Fibroblast of lung (primary cell): ENCODE measurements around the gene IPP. TPM values are rescaled to one million over a fixed set of nuclear protein-coding genes. Genes with fewer than 3 reads are reported as not detected.
A peak's percentile ranks its signal among the peaks of the same experiment; 100 is the strongest.
"Not testable (repeated sequence)": the region's sequence is repeated elsewhere in the genome, so short reads cannot be mapped to it uniquely, and the experiment has no call there.

Experiments
- DNase-seq, 2 donors: peaks; one replicate each; pipeline versions ENCODE4 v3.0.0 to v3.0.0-alpha.2; 2010; ENCODE audit warnings: low read depth in 2 of 2
- H2AFZ ChIP-seq: 2 replicates; pipeline ENCODE4 v1.5.1; 2012; ENCODE audit warnings: low read length, control low read depth, inconsistent platforms
- H3K27ac ChIP-seq: 2 replicates; pipeline ENCODE4 v1.5.1; 2011; ENCODE audit warnings: low read length, control low read depth; ENCODE audit not compliant: insufficient read depth
- H3K27me3 ChIP-seq: 2 replicates; pipeline ENCODE4 v1.5.1; 2011; ENCODE audit warnings: mild to moderate bottlenecking, low read length; ENCODE audit not compliant: control insufficient read depth, insufficient read depth
- H3K36me3 ChIP-seq: 2 replicates; pipeline ENCODE4 v1.5.1; 2011; ENCODE audit warnings: low read length; ENCODE audit not compliant: control insufficient read depth, insufficient read depth
- H3K4me1 ChIP-seq: 2 replicates; pipeline ENCODE4 v1.5.1; 2011; ENCODE audit warnings: low read length; ENCODE audit not compliant: control insufficient read depth, insufficient read depth; ENCODE audit errors: extremely low read depth
- H3K4me2 ChIP-seq: 2 replicates; pipeline ENCODE4 v1.5.1; 2011; ENCODE audit warnings: low read length, control low read depth; ENCODE audit not compliant: insufficient read depth; ENCODE audit errors: extremely low read depth
- H3K4me3 ChIP-seq, 4 experiments: fragments of 200-600 bp in 1 of 4; sonication (generic) in 1 of 4; replicated peaks in 1 of 4; 2 replicates each; pipeline ENCODE4 v1.5.1; 2011 to 2016; ENCODE audit warnings: low read length in 4 of 4, low read depth in 3 of 4, mild to moderate bottlenecking in 3 of 4, control low read depth in 2 of 4, inconsistent platforms in 1 of 4, mixed read lengths in 1 of 4; ENCODE audit not compliant: insufficient read depth in 1 of 4; ENCODE audit errors: control extremely low read depth in 1 of 4
- H3K79me2 ChIP-seq: 2 replicates; pipeline ENCODE4 v1.5.1; 2012; ENCODE audit warnings: mild to moderate bottlenecking, low read length, inconsistent platforms; ENCODE audit not compliant: control insufficient read depth, insufficient read depth
- H3K9ac ChIP-seq: 2 replicates; pipeline ENCODE4 v1.5.1; 2011; ENCODE audit warnings: mild to moderate bottlenecking, low read length, control low read depth; ENCODE audit not compliant: insufficient read depth
- H3K9me3 ChIP-seq: 2 replicates; pipeline ENCODE4 v1.5.1; 2012; ENCODE audit warnings: low read depth, low read length; ENCODE audit not compliant: control insufficient read depth, insufficient read depth
- H4K20me1 ChIP-seq: 2 replicates; pipeline ENCODE4 v1.5.1; 2011; ENCODE audit warnings: low read length; ENCODE audit not compliant: control insufficient read depth, insufficient read depth; ENCODE audit errors: extremely low read depth
- EZH2 ChIP-seq: IDR thresholded peaks from 2 replicates; pipeline ENCODE4 v1.5.1; 2012; ENCODE audit warnings: low read length, control low read depth, mild to moderate bottlenecking; ENCODE audit errors: missing control alignments
- polyA plus RNA-seq, 2 donors: library from polyadenylated mRNA; depleted of rRNA in 1 of 2; stranded (reverse) in 1 of 2; unstranded in 1 of 2; fragments of >200 nt; gene quantifications; 2 replicates each; pipeline ENCODE4 v1.2.1, GENCODE V29; 2011 to 2012; ENCODE audit warnings: missing spikeins in 1 of 2
- total RNA-seq: library from RNA; depleted of rRNA; stranded (reverse); fragments of >200 nt; gene quantifications from 2 replicates; pipeline ENCODE4 v1.2.1, GENCODE V29; 2014
- TF ChIP-seq, protein P1 (sequence below), 2 donors: IDR thresholded peaks in 1 of 2; conservative IDR thresholded peaks in 1 of 2; 1 replicate in 1 of 2; 2 replicates in 1 of 2; pipeline ENCODE4 v1.5.1; 2011 to 2012; ENCODE audit warnings: low read length in 2 of 2, control low read depth in 1 of 2, inconsistent platforms in 1 of 2, low read depth in 1 of 2, mild to moderate bottlenecking in 1 of 2

Gene IPP
- total and polyA plus RNA-seq, 2 donors (not counting 1 experiment from before 2014, with no cell fraction given): 11.0 to 15.2 TPM

- DNase-seq: no peak
- H3K27me3 ChIP-seq: no peaks in the 10 kb centered on the region
- no peak overlapping the region for H2AFZ ChIP-seq
- no peak for TF ChIP-seq EZH2
- TF ChIP-seq, protein P1, sequence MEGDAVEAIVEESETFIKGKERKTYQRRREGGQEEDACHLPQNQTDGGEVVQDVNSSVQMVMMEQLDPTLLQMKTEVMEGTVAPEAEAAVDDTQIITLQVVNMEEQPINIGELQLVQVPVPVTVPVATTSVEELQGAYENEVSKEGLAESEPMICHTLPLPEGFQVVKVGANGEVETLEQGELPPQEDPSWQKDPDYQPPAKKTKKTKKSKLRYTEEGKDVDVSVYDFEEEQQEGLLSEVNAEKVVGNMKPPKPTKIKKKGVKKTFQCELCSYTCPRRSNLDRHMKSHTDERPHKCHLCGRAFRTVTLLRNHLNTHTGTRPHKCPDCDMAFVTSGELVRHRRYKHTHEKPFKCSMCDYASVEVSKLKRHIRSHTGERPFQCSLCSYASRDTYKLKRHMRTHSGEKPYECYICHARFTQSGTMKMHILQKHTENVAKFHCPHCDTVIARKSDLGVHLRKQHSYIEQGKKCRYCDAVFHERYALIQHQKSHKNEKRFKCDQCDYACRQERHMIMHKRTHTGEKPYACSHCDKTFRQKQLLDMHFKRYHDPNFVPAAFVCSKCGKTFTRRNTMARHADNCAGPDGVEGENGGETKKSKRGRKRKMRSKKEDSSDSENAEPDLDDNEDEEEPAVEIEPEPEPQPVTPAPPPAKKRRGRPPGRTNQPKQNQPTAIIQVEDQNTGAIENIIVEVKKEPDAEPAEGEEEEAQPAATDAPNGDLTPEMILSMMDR (conservative IDR thresholded peaks at IDR 0.05 in 1 of 2, IDR thresholded peaks at IDR 0.05 in 1 of 2; ENCODE audit: low read depth in 1 of 2, low read length in 2 of 2): no peak
- peaks cover 3% of the 10 kb centered on the region for H3K4me1 ChIP-seq
- no peaks in the 10 kb centered on the region for H4K20me1 ChIP-seq
- H3K9me3 ChIP-seq: no peaks in the 10 kb centered on the region
- no peak overlapping the region for H3K9ac ChIP-seq
- H3K79me2 ChIP-seq: no peaks in the 10 kb centered on the region
- no peak overlapping the region for H3K4me3 ChIP-seq
- H3K4me2 ChIP-seq: no peak overlapping the region
- peaks cover 2% of the 10 kb centered on the region for H3K36me3 ChIP-seq
- H3K27ac ChIP-seq: no peak overlapping the region
These were observed 32.2 kb downstream of the IPP start for GRCh38 chr1:45718289-45718688.

- not testable (repeated sequence) for H3K9ac ChIP-seq, H3K27me3 ChIP-seq, H3K27ac ChIP-seq, H3K4me1 ChIP-seq, H3K79me2 ChIP-seq, H4K20me1 ChIP-seq, H3K36me3 ChIP-seq, H3K4me2 ChIP-seq, H3K9me3 ChIP-seq, H2AFZ ChIP-seq, H3K4me3 ChIP-seq
- DNase-seq: peak in 1 of 2 donors; percentile 3
These were observed 33.1 kb downstream of the IPP start for GRCh38 chr1:45717386-45717785.

DNA sequence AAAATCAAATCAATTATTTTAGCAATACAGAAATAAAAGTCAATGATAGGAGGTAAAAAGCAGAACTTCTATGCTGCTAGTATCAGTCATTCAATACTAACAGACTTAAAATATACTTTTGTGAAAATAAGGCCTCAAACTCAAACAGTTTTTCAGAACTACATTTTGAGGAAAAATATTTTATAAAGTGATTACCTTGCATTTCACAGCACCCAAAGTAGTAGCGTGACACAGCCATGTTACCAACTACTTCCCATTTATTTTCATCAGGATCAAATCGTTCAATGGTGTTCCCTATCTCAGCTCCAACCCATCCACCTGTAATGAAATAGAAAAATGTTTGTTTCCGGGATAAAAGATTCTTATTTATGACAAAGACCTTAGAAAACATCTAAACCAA lies 33.8 kb downstream of the IPP start:
- peaks cover 2% of the 10 kb centered on the region for H3K36me3 ChIP-seq
- H3K9ac ChIP-seq: no peak overlapping the region

More for the DNA sequence above, 33.8 kb downstream of the IPP start:
- no peaks in the 10 kb centered on the region for H3K9me3 ChIP-seq
- H4K20me1 ChIP-seq: no peaks in the 10 kb centered on the region
- TF ChIP-seq, protein P1 (conservative IDR thresholded peaks at IDR 0.05 in 1 of 2, IDR thresholded peaks at IDR 0.05 in 1 of 2; ENCODE audit: low read depth in 1 of 2, low read length in 2 of 2): no peak
- no peak for TF ChIP-seq EZH2
- H2AFZ ChIP-seq: no peak overlapping the region
- H3K27ac ChIP-seq: no peak overlapping the region
- no peak overlapping the region for H3K4me3 ChIP-seq
- no peaks in the 10 kb centered on the region for H3K79me2 ChIP-seq
- H3K4me1 ChIP-seq: peaks cover 3% of the 10 kb centered on the region
- no peak overlapping the region for H3K4me2 ChIP-seq
- H3K27me3 ChIP-seq: no peaks in the 10 kb centered on the region
- no peak for DNase-seq
